Cardiac muscle cell (in vitro differentiated cells and primary cell): ENCODE results near the gene OR5K2. TPM values are rescaled to one million over a fixed set of nuclear protein-coding genes. Genes with fewer than 3 reads are reported as not detected.

Experiments
- DNase-seq, 2 donors: peaks; one replicate each; pipeline versions ENCODE4 v3.0.0 to v3.0.0-alpha.2; 2010 to 2017; ENCODE audit warnings: low read depth in 1 of 2, low spot score in 1 of 2
- H3K27ac ChIP-seq: fragments of 200-600 bp; sonication (generic); 2 replicates; pipeline ENCODE4 v1.5.1; 2016
- H3K27me3 ChIP-seq: fragments of 200-600 bp; sonication (generic); 2 replicates; pipeline ENCODE4 v1.6.0; 2016; ENCODE audit warnings: control low read depth
- H3K36me3 ChIP-seq: fragments of 200-600 bp; sonication (generic); 2 replicates; pipeline ENCODE4 v1.5.1; 2016; ENCODE audit warnings: control low read depth
- H3K4me1 ChIP-seq: fragments of 200-600 bp; sonication (generic); 2 replicates; pipeline ENCODE4 v1.8.1; 2017; ENCODE audit warnings: low read depth, mild to moderate bottlenecking, mixed run types
- H3K4me3 ChIP-seq: fragments of 200-600 bp; sonication (generic); 2 replicates; pipeline ENCODE4 v1.5.1; 2016; ENCODE audit warnings: mild to moderate bottlenecking
- H3K9me3 ChIP-seq: fragments of 200-600 bp; sonication (generic); 2 replicates; pipeline ENCODE4 v1.5.1; 2017; ENCODE audit warnings: low read depth, mild to moderate bottlenecking, control low read depth
- polyA plus RNA-seq: library from polyadenylated mRNA; unstranded; fragments of >200 nt; fragmentation: Nextera tagmentation; extraction: Ambion mirVana; gene quantifications from 2 replicates; pipeline ENCODE4 v1.2.1, GENCODE V29; 2016
- total RNA-seq: library from RNA; depleted of rRNA; stranded (reverse); fragments of >200 nt; gene quantifications from 2 replicates; pipeline ENCODE4 v1.2.3, GENCODE V29; 2016
- TF ChIP-seq, protein P1 (sequence below): IDR thresholded peaks from 2 replicates; pipeline ENCODE4 v1.5.1; 2012; ENCODE audit warnings: low read depth, mild to moderate bottlenecking, low read length

The OR5K2 gene
- total and polyA plus RNA-seq, 2 experiments from 2014 or later: not detected

GRCh38 chr3:98530676-98531075, 33.2 kb downstream of the OR5K2 start:
- H3K27me3 ChIP-seq: no peaks in the 10 kb centered on the region
- TF ChIP-seq, protein P1, sequence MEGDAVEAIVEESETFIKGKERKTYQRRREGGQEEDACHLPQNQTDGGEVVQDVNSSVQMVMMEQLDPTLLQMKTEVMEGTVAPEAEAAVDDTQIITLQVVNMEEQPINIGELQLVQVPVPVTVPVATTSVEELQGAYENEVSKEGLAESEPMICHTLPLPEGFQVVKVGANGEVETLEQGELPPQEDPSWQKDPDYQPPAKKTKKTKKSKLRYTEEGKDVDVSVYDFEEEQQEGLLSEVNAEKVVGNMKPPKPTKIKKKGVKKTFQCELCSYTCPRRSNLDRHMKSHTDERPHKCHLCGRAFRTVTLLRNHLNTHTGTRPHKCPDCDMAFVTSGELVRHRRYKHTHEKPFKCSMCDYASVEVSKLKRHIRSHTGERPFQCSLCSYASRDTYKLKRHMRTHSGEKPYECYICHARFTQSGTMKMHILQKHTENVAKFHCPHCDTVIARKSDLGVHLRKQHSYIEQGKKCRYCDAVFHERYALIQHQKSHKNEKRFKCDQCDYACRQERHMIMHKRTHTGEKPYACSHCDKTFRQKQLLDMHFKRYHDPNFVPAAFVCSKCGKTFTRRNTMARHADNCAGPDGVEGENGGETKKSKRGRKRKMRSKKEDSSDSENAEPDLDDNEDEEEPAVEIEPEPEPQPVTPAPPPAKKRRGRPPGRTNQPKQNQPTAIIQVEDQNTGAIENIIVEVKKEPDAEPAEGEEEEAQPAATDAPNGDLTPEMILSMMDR: no peak
- no peaks in the 10 kb centered on the region for H3K36me3 ChIP-seq
- no peak overlapping the region for H3K4me3 ChIP-seq
- H3K9me3 ChIP-seq: no peaks in the 10 kb centered on the region
- peaks cover 6% of the 10 kb centered on the region for H3K4me1 ChIP-seq
- DNase-seq: no peak
- H3K27ac ChIP-seq: no peak overlapping the region

DNA sequence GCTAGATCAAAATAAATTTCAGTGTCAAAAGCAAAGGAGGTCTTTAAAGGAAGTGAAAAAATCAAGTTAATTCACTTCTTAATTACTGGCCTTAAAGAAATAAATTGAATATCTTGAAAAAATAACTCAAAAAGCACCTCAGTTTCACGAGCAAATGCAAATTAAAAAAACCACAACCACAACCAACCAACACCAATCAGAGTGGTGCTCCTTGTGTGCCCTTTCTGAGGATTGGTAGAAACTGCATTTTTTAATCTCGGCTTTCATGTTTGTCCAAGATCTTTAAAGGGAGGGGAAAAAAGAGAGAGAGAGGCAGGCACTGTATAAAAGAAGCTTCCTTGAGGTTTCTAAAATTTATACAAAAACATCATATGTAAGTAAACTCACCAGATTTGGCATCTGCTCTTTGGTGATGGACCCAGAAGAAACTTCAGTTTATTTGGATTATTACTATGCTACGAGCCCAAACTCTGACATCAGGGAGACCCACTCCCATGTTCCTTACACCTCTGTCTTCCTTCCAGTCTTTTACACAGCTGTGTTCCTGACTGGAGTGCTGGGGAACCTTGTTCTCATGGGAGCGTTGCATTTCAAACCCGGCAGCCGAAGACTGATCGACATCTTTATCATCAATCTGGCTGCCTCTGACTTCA, 34.3 kb downstream of the OR5K2 start, which contains the start of gene GPR15:
GPR15 (plus strand) TSS at position 357 of the 653 bp plus-strand sequence; CDS start at position 413, 56 bp downstream.
- Histone ChIP-seq H3K4me1 (peaks cover 6% of the 10 kb centered on the region), H3K27ac (no peak within 1 kb of the TSS), H3K27me3 (no peaks in the 10 kb centered on the region), H3K36me3 (no peaks in the 10 kb centered on the region), H3K4me3 (no peak within 1 kb of the TSS), H3K9me3 (no peaks in the 10 kb centered on the region)
- no peak for DNase-seq
- TF ChIP-seq, protein P1: no peak

DNA sequence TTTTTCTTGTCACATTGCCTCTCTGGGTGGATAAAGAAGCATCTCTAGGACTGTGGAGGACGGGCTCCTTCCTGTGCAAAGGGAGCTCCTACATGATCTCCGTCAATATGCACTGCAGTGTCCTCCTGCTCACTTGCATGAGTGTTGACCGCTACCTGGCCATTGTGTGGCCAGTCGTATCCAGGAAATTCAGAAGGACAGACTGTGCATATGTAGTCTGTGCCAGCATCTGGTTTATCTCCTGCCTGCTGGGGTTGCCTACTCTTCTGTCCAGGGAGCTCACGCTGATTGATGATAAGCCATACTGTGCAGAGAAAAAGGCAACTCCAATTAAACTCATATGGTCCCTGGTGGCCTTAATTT, 34.8 kb downstream of the OR5K2 start:
- TF ChIP-seq, protein P1: no peak
- Histone ChIP-seq H3K27ac (no peak overlapping the region), H3K9me3 (no peaks in the 10 kb centered on the region), H3K36me3 (no peaks in the 10 kb centered on the region), H3K27me3 (no peaks in the 10 kb centered on the region), H3K4me1 (peaks cover 6% of the 10 kb centered on the region), H3K4me3 (no peak overlapping the region)
- no peak for DNase-seq

- no peaks in the 10 kb centered on the region for H3K9me3 ChIP-seq
- no peak overlapping the region for H3K4me3 ChIP-seq
- H3K36me3 ChIP-seq: no peaks in the 10 kb centered on the region
- H3K4me1 ChIP-seq: peaks cover 6% of the 10 kb centered on the region
- no peaks in the 10 kb centered on the region for H3K27me3 ChIP-seq
- TF ChIP-seq, protein P1: no peak
- no peak overlapping the region for H3K27ac ChIP-seq
- DNase-seq: no peak
Observed at GRCh38 chr3:98532709-98533571, 35.5 kb downstream of the OR5K2 start.

GRCh38 chr3:98534168-98534567, 36.7 kb downstream of the OR5K2 start:
- no peaks in the 10 kb centered on the region for H3K4me1 ChIP-seq
- H3K27ac ChIP-seq: no peak overlapping the region
- TF ChIP-seq, protein P1: no peak
- no peak for DNase-seq
- H3K9me3 ChIP-seq: no peaks in the 10 kb centered on the region
- no peaks in the 10 kb centered on the region for H3K27me3 ChIP-seq
- no peak overlapping the region for H3K4me3 ChIP-seq
- no peaks in the 10 kb centered on the region for H3K36me3 ChIP-seq
